NCI-H2081 (cell line): ENCODE data around the gene LZIC.
"Not testable (repeated sequence)": the region's sequence is repeated elsewhere in the genome, so short reads cannot be mapped to it uniquely, and the experiment has no call there.

Experiments
- DNase-seq, 2 experiments: peaks; one replicate each; lab custom pipeline; 2025; lab: John Stamatoyannopoulos, UW

Gene LZIC

DNA sequence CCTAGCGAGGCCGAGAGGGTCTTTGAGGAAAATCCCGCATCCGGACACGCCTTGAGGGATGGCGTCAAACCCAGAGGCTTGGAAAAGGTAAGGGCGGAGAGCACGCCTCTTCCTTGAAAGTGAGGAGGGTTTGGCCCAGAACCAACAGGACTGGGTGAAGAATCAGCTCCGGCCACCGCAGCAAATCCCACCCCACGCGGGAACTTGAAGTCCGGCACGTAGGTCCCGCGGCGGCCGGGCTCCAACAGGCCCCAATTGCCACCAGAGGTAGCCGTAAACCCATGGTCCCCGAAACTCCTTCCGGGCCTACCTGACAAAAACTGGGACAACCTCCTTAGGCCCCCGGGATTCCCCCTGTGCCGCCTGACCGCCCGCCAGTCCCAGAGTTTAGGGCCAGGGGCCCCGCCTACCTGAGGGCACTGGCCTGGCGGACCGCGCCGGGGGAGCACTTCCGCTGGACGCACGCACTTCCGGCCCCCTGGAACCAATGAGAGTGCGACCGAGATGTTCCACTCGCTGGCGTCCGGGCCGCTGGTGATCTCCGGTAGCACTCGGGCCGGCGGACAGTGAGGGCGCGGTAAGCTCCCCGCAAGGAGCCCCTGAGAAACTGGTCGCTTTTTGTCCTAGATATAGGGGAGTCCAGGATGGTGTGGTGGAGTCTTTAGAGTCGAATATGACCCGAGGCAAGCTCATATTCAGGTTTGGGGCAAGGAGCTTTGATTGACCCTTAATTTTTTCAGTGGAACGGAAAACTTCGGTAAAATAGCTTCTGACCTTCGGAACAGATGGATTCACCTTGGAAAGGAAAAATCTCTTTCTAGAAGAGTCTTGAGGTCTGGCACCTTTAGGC, at the start of gene LZIC, which contains the start of gene NMNAT1:
LZIC (minus strand) TSS at position 453 of the 850 bp plus-strand sequence. CDS start 6,772 bp downstream, outside the sequence.
NMNAT1 (plus strand) TSS at position 537 of the 850 bp plus-strand sequence. CDS start 28,599 bp downstream, outside the sequence.
- peak; percentile 89 to 94 for DNase-seq

DNA sequence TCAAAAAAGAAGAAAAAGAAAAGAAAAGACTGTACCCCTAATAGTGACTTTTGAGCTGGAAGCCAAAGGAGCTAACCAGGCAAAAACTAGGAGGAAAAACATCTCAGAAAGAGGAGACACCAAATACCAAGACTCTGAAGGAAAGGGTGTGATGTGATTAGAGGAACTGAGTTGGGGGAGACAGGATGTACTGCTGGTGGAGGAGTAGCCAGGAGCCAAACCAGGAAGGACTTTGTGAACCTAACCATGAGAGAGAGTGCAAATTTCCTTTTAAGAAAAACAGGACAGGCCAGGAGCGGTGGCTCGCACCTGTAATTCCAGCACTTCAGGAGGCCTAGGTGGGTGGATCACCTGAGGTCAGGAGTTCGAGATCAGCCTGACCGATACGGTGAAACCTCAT, 49.7 kb upstream of the LZIC start:
- no peak for DNase-seq

GRCh38 chr1:9990944-9991343, 47.8 kb upstream of the LZIC start:
- no peak for DNase-seq

DNA sequence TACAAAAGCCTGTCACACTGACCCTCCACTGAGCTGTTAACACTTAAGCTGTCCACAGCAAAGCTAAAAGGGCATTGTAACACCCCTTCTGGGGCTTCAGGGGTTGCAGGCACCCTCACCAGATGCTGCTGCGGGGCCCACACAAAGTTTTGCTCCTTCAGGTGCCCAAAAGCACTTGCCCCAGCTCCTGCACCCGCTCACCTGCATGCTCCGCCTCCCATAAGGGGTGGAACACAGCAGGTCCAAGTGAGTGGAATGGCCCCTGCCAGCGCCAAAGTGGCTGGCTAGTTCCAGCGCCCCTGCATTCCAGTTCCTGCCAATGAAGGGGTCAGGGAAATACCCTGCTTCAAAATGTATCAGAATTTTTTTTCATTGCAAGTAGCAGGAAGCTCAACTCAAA, 46.6 kb upstream of the LZIC start:
- no peak for DNase-seq

DNA sequence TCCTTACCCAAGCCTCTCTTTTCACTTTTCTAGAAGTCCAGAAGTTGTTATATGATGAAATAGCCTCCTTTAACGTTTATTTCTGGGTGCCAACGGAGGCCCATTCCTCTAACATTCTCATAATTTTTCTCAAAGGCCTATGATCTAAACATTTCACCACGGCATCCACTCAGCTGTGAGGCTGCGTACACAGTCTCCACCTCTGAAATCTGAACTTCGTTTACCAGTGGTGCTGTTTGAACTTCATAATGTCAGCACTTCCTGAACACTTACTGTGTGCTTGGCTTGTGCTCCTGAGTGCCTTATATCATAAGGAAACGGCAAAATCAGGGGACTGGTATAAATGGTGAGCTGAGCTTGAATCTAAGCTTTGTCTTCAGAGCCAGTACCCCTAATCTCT, 41.8 kb upstream of the LZIC start:
- DNase-seq: no peak

- no peak for DNase-seq
Observed at GRCh38 chr1:9984253-9984652, 41.1 kb upstream of the LZIC start.

DNA sequence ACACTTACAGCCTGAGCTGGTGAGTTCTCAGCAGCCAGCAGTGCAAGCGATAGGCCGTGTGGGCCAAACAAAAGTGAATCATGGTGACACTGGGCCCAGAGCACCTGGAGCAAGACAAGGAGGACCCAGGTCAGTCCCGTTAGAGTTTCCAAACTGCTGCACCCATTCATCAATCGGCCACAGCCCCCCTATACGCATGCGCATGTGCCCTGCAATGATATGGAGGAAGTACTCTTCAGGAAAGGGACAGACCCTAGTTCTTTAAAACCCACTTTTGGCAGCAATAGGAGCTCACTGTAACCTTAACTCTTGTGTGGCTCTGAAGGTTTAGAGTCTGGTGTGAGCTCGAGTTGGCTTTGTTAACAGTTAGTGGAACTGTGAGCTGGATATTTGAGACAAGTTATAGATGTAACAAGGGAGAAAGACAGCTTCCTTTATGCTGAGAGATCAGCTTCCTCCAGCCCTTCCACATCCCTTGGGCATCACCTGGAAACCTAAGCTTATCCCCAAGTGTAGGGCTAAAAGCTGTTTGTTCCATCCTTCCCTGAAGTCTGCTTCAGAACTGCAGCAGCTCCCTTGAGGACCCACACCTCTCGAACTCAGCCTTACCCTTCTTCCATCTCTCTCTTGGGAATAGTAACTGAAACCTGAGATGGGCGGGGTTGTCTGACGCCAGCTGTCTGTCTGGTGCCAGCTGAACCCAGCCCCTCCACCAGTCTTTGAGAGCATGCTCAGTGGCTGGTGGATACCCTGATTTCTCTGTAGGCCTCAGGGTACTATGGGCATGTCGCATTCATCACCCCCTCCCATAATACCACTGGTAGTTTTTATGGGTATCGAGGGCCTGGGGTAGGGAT, 17.7 kb upstream of the LZIC start:
- DNase-seq: peak in 1 of 2 experiments; percentile 13

GRCh38 chr1:9960011-9960410, 16.8 kb upstream of the LZIC start:
- no peak for DNase-seq

DNA sequence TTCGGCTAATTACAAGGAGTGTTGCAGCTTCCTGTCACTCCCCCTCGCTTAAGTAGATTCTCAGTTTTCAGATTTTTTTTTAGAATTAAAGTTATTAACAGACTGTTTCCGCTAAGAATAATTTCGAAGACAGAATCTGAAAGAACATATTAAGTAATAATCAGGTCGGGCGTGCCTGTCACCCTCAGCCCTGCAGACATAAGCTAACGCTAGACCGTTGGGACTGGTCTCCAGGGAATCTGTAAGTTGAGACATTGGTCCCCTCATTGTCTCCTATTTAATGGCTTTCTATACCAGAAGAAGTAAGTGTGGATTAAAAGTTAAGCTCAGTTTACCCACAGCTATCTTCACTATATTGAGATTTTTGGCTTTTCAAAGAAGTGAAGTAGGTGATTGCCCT, 14.5 kb upstream of the LZIC start:
- DNase-seq: no peak

DNA sequence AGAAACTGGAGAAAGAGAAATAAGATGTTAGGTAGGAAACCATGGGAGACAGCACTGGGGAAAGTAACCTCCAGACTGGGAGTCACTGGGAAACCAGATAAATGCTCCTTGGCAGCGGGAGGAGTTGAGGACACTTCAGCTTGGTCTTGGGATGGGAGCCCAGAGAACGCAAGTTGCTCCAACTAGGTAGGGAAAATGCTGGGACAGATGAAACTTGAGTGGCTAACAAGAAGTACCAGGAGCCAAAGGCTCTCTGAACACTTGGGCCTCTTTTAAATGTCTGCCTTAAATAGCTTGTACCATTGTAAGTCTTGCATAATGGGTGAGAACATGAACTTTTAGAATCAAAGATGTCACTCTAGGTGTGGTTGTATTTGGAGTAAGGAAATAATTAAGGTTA, 3.1 kb upstream of the LZIC start:
- no peak for DNase-seq

- peak in 1 of 2 experiments; percentile 60 for DNase-seq
Observed at GRCh38 chr1:9942399-9942938, 722 bp downstream of the LZIC start.

DNA sequence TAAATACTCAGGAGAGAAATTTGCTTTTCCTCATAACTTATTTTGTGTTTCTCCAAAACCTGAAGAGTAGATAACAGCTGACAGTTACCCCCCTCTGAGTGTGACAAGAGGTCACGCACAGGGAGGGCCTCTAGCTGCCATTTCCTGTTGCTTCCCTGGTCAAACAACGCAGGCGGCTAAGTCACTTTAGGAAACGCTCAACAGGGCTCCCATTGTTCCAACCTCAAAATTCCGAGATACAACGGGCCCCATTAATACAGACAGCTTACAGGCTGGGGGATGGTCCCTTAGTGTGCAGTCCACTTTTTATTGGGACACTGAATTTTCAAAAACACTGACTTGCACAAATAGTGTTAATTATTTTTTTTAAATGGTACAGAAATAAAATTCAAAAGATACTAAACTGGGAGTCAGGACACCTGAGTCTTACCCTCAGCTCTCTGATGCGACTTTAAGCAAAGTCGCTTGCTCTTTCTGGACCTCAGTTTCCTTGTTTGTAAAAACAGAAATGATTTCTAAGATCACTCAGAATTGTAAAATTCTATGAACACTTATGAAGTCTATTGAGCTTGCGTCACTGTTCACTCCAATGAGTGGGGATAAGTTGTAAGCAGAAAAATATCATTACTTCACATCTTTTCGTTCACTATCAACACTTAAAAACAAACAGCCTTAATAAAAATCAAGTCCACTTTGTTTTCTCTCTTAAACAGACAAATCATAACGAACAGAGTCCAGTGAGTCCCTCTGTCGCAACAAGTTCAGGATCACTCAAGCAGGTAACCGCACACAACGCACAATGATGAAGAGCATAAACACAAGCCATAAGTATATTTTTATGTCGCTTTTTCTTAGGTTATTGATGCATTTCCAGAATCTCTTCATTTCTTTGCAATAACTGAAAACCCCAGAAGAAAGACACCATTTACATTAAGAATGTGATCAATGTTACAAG, 13.5 kb downstream of the LZIC start:
- DNase-seq: peak in 1 of 2 experiments; percentile 41

GRCh38 chr1:9927259-9927658, 15.9 kb downstream of the LZIC start:
- no peak for DNase-seq

GRCh38 chr1:9922342-9922741, 20.8 kb downstream of the LZIC start:
- no peak for DNase-seq

DNA sequence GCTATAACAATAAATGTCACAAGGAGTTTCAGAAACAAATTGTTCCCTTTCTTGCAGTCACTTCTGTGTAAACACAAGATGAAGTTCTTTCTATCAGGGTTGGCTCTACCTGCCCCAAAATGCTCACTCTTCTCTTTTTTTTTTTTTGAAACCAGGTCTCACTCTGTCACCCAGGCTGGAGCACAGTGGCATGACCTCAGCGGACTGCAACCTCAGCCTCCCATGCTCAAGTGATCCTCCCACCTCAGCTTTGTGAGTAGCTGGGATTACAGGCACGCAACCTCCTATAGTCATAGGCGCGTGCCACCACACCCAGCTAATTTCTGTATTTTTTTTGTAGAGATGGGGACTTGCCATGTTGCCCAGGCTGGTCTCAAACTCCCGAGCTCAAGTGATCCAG, 22.6 kb downstream of the LZIC start:
- DNase-seq: no peak

DNA sequence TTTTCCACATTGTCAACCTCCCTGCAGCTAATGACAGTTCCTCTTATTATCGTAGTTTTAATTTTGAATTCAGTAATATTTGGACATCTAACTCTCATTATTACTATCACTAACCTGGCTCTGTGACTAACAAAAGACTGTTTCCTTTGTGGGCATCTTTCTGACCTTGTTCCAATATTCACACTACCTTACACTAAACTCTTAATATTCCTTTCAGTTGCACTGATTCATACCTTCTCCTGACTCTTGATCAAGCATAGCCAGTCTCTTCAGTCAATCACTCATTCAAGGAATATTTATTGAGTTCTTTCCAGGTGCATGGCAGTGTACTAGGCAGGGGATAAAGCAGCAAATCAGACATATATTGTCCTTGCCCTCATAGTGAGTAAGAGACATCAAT, 25.3 kb downstream of the LZIC start:
- no peak for DNase-seq

- DNase-seq: not testable (repeated sequence)
Observed at GRCh38 chr1:9917495-9917894, 25.7 kb downstream of the LZIC start.

DNA sequence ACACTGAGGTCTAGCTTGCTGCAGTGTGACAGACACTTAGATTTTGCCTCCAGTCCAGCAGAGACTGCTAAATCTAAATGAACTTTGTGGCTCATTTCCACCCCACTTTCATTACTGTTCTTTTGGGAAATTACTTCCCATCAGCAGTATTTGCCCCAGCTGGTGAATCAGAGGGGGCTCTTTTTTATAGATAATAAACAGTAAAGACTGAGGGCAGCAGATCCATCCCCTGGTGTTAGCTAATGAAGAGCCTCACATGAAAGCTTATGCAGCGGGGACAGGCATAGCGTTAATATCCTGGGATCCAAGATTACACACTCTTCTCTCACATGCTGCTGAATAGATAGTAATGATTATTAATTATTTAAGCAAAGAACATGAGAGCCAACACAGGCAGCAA, 26.7 kb downstream of the LZIC start:
- no peak for DNase-seq

- no peak for DNase-seq
Observed at GRCh38 chr1:9914610-9914937, 28.6 kb downstream of the LZIC start.

GRCh38 chr1:9912264-9912936, 30.8 kb downstream of the LZIC start:
- DNase-seq: no peak
